Ovary (tissue), 9 donors: Measurements from ENCODE around the gene BCL7A. TPM values are rescaled to one million over a fixed set of nuclear protein-coding genes. Genes with fewer than 3 reads are reported as not detected.
"Not testable (repeated sequence)": the region's sequence is repeated elsewhere in the genome, so short reads cannot be mapped to it uniquely, and the experiment has no call there.

ENCODE experiments used
- DNase-seq, 5 donors: peaks; one replicate each; pipeline ENCODE4 v3.0.0-alpha.2; 2019 to 2020
- H3K27ac ChIP-seq, 2 donors: fragments of 200-600 bp; one replicate each; pipeline versions ENCODE4 v1.5.1 to v1.8.0; 2019 to 2022
- H3K27me3 ChIP-seq: fragments of 200-600 bp; one replicate; pipeline ENCODE4 v1.8.0; 2022
- H3K36me3 ChIP-seq: fragments of 200-600 bp; sonication (generic); one replicate; pipeline ENCODE4 v1.5.1; 2019
- H3K4me1 ChIP-seq: one replicate; pipeline ENCODE4 v1.8.1; 2013; ENCODE audit warnings: mild to moderate bottlenecking, moderate library complexity; ENCODE audit not compliant: insufficient read depth
- H3K4me3 ChIP-seq: fragments of 200-600 bp; sonication (generic); one replicate; pipeline ENCODE4 v1.5.1; 2017
- H3K9me3 ChIP-seq, 2 donors: fragments of 200-600 bp in 1 of 2; sonication (generic) in 1 of 2; one replicate each; pipeline versions ENCODE4 v1.5.1 to v1.8.1; 2013 to 2019; ENCODE audit warnings: mild to moderate bottlenecking in 1 of 2, moderate library complexity in 1 of 2
- EP300 ChIP-seq: sonication (generic); formaldehyde crosslinking; IDR thresholded peaks from one replicate; pipeline ENCODE4 v1.6.1; 2017; ENCODE audit warnings: antibody characterized with exemption
- POLR2A ChIP-seq: fragments of 450-650 bp; IDR thresholded peaks from one replicate; pipeline ENCODE4 v1.6.1; 2017; ENCODE audit warnings: antibody characterized with exemption, mild to moderate bottlenecking, moderate library complexity
- WGBS, 3 donors: extraction: QIAGEN DNeasy Blood & Tissue Kit in 1 of 3; methylation state at CpG; one replicate each; pipeline versions ENCODE4 v1.1.5 to v1.1.7; 2013 to 2017; 5-methylcytosine and 5-hydroxymethylcytosine counted together
- intact Hi-C, 4 donors: fragments of 100-400 bp; cut with DNase I; formaldehyde crosslinking; loops; one replicate each; pipeline versions ENCODE4 v1.11.0 to v1.15.1; 2022 to 2023
- polyA plus RNA-seq, 2 donors: library from polyadenylated mRNA; stranded (reverse); fragments of 200-250 nt in 1 of 2; fragments of 350-450 nt in 1 of 2; fragmentation: Illumina TruSeq in 1 of 2; extraction: RNeasy Lipid Tissue Mini Kit (QIAGEN cat#74804) in 1 of 2; gene quantifications; one replicate each; pipeline ENCODE4 v1.2.3, GENCODE V29; 2013 to 2014
- total RNA-seq, 7 donors: library from RNA; depleted of rRNA in 2 of 7; stranded (reverse); fragments of >200 nt in 2 of 7; fragmentation: NEBNext Ultra II Directional in 3 of 7; extraction: Animal tissue kit (Norgen Biotek cat#: 25700) in 3 of 7; gene quantifications; one replicate each; pipeline versions ENCODE4 v1.1.0 to v1.2.4, GENCODE V29; 2016 to 2023
- TF ChIP-seq, protein P1 (sequence below), 3 donors: fragments of 450-650 bp in 2 of 3; fragments of 200-600 bp in 1 of 3; IDR thresholded peaks; one replicate each; pipeline versions ENCODE4 v1.5.1 to v1.8.0; 2016 to 2022; ENCODE audit warnings: antibody characterized with exemption in 3 of 3, mild to moderate bottlenecking in 1 of 3
- donor health status: DM: no; HTN: no; CAD: no; lungs with moderate emphysema.
- donor health status: DM: no; HTN: no; CAD: no.
- donor health status: Bipolar disorder and iron deficiency.
- donor health status: DM: yes; HTN: yes; CAD: no.
- donor health status: DM: no; HTN: no; CAD: no.
- donor health status: DM: yes; HTN: yes; CAD: no.

Gene BCL7A
- total and polyA plus RNA-seq, 9 donors: 4.4 to 9.1 (median 6.4) TPM

DNA sequence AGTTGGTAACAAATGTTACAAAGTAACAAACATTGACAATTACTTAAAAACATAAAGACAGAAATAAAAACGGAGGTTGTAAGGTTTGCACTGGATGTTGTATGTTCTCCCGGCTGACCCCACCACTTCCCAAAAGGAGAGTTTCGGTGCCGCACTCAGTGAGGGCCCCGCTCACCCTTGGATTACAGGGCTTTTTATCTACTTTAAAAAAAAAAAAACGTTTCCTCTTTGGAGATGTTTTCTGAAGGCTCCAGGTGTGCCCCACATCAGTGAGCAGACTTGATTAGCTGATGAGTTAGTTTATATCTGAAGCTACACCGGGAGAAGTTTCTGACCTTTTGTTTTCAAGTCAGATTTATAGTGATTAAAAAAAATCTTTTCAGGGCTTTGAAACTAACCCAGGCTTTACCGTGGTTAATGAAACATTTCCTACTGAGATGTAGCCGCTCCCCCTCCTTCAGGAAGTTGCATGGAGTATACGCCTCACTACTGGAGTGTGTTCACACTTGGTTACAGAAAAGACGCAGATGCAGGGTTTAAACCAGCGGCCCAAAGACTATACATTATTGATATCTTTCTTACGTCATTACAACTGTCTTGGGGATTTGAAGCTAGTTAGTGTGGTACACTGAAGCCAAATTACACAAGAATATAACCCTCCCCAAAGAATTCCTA is 38.0 kb upstream of the BCL7A start:
- TF ChIP-seq, protein P1, sequence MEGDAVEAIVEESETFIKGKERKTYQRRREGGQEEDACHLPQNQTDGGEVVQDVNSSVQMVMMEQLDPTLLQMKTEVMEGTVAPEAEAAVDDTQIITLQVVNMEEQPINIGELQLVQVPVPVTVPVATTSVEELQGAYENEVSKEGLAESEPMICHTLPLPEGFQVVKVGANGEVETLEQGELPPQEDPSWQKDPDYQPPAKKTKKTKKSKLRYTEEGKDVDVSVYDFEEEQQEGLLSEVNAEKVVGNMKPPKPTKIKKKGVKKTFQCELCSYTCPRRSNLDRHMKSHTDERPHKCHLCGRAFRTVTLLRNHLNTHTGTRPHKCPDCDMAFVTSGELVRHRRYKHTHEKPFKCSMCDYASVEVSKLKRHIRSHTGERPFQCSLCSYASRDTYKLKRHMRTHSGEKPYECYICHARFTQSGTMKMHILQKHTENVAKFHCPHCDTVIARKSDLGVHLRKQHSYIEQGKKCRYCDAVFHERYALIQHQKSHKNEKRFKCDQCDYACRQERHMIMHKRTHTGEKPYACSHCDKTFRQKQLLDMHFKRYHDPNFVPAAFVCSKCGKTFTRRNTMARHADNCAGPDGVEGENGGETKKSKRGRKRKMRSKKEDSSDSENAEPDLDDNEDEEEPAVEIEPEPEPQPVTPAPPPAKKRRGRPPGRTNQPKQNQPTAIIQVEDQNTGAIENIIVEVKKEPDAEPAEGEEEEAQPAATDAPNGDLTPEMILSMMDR (IDR thresholded peaks at IDR 0.05): no peak
- TF ChIP-seq POLR2A (no peak), EP300 (no peak)
- Histone ChIP-seq H3K27ac (no peak overlapping the region), H3K27me3 (no peaks in the 10 kb centered on the region), H3K4me3 (no peak overlapping the region), H3K4me1 (no peaks in the 10 kb centered on the region), H3K9me3 (no peaks in the 10 kb centered on the region), H3K36me3 (no peaks in the 10 kb centered on the region)
- intact Hi-C loops: no loop called here
- DNase-seq: no peak
- 67 to 73% (median 72%) methylated on average over 13 of the region's 13 CpGs for WGBS, 3 donors

- Histone ChIP-seq H3K4me3 (no peak overlapping the region), H3K36me3 (no peaks in the 10 kb centered on the region), H3K4me1 (no peaks in the 10 kb centered on the region), H3K27ac (no peak overlapping the region), H3K9me3 (no peaks in the 10 kb centered on the region), H3K27me3 (no peaks in the 10 kb centered on the region)
- no peak for DNase-seq
- WGBS, 3 donors: 63 to 75% (median 73%) methylated on average over 14 of the region's 14 CpGs
- TF ChIP-seq, protein P1 (IDR thresholded peaks at IDR 0.05): no peak
- TF ChIP-seq EP300 (no peak), POLR2A (no peak)
- intact Hi-C loops: no loop called here
These were observed 35.0 kb upstream of the BCL7A start for GRCh38 chr12:121986489-121987245.

GRCh38 chr12:121988519-121988918 is 33.2 kb upstream of the BCL7A start:
- H3K27ac ChIP-seq, H3K4me3 ChIP-seq, H3K27me3 ChIP-seq, H3K9me3 ChIP-seq, H3K36me3 ChIP-seq, H3K4me1 ChIP-seq, intact Hi-C loops, DNase-seq: not testable (repeated sequence)
- WGBS, 3 donors: 90 to 94% (median 93%) methylated on average over 10 of the region's 10 CpGs

GRCh38 chr12:121989276-121990113 is 32.2 kb upstream of the BCL7A start:
- no peak overlapping the region for H3K4me3 ChIP-seq
- H3K4me1 ChIP-seq: no peaks in the 10 kb centered on the region
- H3K36me3 ChIP-seq: no peaks in the 10 kb centered on the region
- intact Hi-C loops: no loop called here
- DNase-seq: no peak
- TF ChIP-seq POLR2A (no peak), EP300 (no peak)
- TF ChIP-seq, protein P1 (IDR thresholded peaks at IDR 0.05): no peak
- H3K9me3 ChIP-seq: no peaks in the 10 kb centered on the region
- no peak overlapping the region for H3K27ac ChIP-seq
- H3K27me3 ChIP-seq: no peaks in the 10 kb centered on the region
- 82 to 89% (median 89%) methylated on average over 14 of the region's 14 CpGs for WGBS, 3 donors
